ENCODE data around the gene ZFY.
"Not testable (repeated sequence)": the region's sequence is repeated elsewhere in the genome, so short reads cannot be mapped to it uniquely, and the experiment has no call there.

ZFY gene

DNA sequence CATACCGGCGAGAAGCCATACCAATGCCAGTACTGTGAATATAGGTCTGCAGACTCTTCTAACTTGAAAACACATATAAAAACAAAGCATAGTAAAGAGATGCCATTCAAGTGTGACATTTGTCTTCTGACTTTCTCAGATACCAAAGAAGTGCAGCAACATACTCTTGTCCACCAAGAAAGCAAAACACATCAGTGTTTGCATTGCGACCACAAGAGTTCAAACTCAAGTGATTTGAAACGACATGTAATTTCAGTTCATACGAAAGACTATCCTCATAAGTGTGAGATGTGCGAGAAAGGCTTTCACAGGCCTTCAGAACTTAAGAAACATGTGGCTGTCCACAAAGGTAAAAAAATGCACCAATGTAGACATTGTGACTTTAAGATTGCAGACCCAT, 44.1 kb downstream of the ZFY start:
- DNase-seq: no peak

DNA sequence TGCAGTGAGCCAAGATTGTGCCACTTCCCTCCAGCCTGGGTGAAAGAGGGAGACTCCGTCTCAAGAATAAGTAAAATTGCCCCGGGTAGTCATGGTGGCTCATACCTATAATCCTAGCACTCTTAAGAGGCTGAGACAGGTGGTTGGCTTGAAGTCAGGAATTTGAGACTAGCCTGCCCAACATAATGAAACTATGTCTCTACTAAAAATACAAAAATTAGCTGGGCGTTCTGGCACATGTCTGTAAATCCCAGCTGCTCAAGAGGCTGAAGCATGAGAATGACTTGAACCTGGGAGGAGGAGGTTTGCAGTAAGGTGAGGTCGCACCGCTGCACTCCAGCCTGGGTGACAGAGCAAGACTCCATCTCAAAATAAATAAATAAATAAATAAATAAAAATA, 49.3 kb downstream of the ZFY start:
- no peak for DNase-seq

DNA sequence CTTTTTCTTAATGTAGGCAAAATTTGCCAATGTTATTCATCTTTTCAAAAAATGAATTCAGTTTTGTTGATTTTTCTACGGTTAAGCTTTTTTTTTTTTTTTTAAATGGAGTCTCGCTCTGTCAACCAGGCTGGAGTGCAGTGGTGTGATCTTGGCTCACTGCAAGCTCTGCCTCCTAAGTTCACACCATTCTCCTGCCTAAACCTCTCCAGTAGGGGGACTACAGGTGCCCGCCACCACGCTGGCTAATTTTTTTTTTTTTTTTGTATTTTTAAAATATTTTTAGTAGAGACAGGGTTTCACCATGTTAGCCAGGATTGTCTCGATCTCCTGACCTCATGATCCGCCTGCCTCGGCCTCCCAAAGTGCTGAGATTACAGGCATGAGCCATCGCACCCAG, 52.0 kb downstream of the ZFY start:
- not testable (repeated sequence) for DNase-seq

DNA sequence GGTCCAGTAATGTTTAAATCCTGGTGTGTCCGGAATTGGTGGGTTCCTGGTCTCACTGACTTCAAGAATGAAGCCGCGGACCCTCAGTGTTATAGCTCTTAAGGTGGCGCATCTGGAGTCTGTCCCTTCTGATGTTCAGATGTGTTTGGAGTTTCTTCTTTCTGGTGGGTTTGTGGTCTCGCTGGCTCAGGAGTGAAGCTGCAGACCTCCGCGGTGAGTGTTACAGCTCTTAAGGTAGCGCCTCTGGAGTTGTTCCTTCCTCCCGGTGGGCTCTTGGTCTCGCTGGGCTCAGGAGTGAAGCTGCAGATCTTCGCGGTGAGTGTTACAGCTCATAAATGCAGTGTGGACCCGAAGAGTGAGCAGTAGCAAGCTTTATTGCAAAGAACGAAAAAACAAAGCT, 62.2 kb downstream of the ZFY start:
- not testable (repeated sequence) for DNase-seq

- DNase-seq: no peak
Measured at GRCh38 chrY:3002190-3002589, 67.0 kb downstream of the ZFY start.

DNA sequence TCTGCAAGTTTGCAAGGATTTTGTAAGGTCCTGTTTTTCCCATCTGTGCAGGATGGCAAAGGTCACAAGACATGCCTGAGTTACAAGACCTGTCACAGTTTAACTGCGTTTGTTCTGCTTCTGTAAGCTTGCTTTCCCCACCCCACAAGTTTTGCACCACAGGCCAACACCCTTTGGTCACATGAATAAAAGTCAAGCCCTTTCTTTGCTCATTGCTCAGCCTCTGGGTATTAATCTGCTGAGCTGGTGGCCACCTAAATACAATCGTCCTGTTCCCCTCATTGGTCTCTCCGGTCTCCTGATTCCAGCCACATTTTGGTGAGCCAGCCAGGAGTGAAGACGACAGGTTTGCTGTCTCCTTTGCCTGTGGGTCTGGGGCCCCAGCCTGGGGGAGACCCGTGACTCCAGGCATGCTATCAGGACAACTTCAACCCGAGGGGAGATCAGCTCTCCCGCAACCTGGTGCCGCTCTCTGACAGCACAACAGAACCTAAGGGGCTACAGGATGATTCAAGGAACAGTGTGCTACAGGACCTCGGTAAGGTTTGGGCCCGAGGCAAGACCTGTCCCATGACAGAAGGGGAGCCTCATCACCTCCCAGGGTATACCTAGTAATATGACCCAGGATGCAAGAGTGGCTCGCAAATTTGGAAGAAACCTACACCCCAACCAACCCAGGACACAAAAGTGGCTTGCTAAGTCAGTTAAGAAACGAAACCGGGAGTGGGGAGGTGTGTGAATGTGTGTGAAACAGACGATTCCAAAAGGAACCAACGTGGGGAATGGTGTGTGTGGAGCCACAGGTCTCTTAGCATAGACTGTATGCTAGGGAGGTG, 67.7 kb downstream of the ZFY start:
- DNase-seq: no peak

- no peak for DNase-seq
Measured at GRCh38 chrY:3003516-3003830, 68.3 kb downstream of the ZFY start.

DNA sequence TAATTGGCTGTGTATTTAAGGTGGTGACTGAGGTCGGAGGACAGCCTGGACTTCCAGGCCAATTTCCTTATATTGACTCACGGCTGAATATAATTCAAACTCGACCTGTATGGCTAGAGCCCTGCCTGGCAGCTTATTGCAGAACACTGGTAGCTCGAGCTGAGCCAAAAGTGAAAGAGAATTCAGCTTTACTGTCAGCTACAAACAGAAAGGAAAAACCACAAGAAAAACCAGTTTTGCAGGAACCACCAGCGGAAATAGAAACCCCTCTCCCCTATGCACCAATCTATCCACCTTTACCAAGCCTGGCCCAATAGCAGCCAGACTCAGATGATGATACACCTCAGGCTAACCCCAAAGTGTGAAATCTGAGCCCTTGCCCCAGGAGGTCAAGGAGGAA, 68.7 kb downstream of the ZFY start:
- no peak for DNase-seq

DNA sequence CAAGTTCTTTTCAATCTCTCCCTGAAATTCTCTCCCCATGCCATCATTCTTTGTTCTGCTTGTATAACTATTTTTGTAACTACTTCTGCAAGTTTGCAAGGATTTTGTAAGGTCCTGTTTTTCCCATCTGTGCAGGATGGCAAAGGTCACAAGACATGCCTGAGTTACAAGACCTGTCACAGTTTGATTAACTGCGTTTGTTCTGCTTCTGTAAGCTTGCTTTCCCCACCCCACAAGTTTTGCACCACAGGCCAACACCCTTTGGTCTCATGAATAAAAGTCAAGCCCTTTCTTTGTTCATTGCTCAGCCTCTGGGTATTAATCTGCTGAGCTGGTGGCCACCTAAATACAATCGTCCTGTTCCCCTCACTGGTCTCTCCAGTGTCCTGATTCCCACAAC, 70.8 kb downstream of the ZFY start:
- not testable (repeated sequence) for DNase-seq

GRCh38 chrY:3007967-3008366, 72.8 kb downstream of the ZFY start:
- DNase-seq: no peak

- DNase-seq: no peak
Measured at GRCh38 chrY:3012226-3012625, 77.0 kb downstream of the ZFY start.

- no peak for DNase-seq
Measured at GRCh38 chrY:3016594-3016993, 81.4 kb downstream of the ZFY start.

DNA sequence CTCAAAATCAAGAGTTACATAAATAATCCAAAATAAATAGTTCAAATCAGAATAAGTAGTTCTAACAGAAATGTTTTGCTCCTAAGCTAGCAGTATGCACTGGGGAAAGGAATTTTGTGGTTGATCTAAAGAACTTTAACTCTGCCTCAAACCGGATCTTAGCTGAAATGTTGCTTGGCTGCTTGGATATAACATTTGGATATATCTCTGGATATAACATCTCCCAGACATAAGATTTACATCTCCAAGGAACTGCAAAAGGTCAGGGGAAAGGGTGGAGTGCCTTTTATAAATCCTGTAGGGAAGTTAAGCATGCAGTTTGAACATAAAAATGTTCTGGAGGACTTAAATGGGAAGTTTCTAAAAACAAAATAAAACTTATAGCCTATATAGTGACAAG, 83.4 kb downstream of the ZFY start:
- no peak for DNase-seq

DNA sequence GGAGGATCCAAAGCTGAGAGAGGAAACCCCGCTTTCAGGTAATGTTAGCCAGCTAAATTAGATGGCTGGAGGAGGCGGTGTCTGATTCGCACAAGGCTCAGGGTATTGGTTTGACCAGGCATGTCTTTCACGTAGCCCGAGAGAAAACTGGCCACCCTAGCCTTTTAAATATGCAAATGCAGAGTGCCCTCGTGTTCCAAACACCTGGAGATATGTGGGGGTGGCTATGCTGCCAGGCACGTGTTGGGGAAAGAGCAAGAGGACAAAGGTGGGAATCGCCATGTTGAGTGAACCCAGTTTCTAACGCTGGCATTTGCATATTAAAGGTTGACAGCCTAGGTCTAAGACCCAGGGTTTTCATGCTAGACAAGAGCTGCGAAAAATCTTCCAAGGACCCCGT, 84.4 kb downstream of the ZFY start:
- no peak for DNase-seq

- DNase-seq: no peak
Measured at GRCh38 chrY:3021176-3021575, 86.0 kb downstream of the ZFY start.

- no peak for DNase-seq
Measured at GRCh38 chrY:3023606-3024005, 88.4 kb downstream of the ZFY start.

- DNase-seq: no peak
Measured at GRCh38 chrY:3025357-3025756, 90.2 kb downstream of the ZFY start.
